ENCODE results near the gene YEATS2. TPM values are rescaled to one million over a fixed set of nuclear protein-coding genes. Genes with fewer than 3 reads are reported as not detected.

Gene YEATS2
- polyA plus RNA-seq, 1 experiment, result 38.3 TPM

- ChIA-PET POLR2A (interaction anchor here (0.6 to 0.7 kb wide), 3 partner anchors 14 to 75 kb away, joined by 3 to 7 read pairs (median 4); partner anchors contain the start of gene YEATS2), CTCF (interaction anchor here (0.6 to 0.7 kb wide), 2 partner anchors 41 to 1964 kb away, joined by 4 read pairs; no protein-coding TSS in a partner anchor)
- no peak overlapping the region for H3K4me3 ChIP-seq (ENCODE audit: low read depth, low read length)
- DNase-seq (ENCODE audit: low read depth, low spot score), result no peak
- H3K27me3 ChIP-seq (ENCODE audit: control insufficient read depth, insufficient read depth, low read length), result no peaks in the 10 kb centered on the region
- H3K27ac ChIP-seq (ENCODE audit: low read depth, low read length), result no peak overlapping the region
- H3K9me3 ChIP-seq (ENCODE audit: control insufficient read depth, insufficient read depth, low read length), result no peaks in the 10 kb centered on the region
- TF ChIP-seq CTCF (IDR thresholded peaks at IDR 0.05; ENCODE audit: low read depth, low read length), result no peak
Observed at GRCh38 chr3:183711516-183711915, 13.9 kb downstream of the YEATS2 start.

GRCh38 chr3:183714622-183715021 is 17.0 kb downstream of the YEATS2 start:
- no peak for TF ChIP-seq CTCF (IDR thresholded peaks at IDR 0.05; ENCODE audit: low read depth, low read length)
- Histone ChIP-seq H3K27ac (ENCODE audit: low read depth, low read length) (no peak overlapping the region), H3K4me3 (ENCODE audit: low read depth, low read length) (no peak overlapping the region), H3K9me3 (ENCODE audit: control insufficient read depth, insufficient read depth, low read length) (no peaks in the 10 kb centered on the region), H3K27me3 (ENCODE audit: control insufficient read depth, insufficient read depth, low read length) (no peaks in the 10 kb centered on the region)
- ChIA-PET POLR2A (no interaction called here), CTCF (no interaction called here)
- DNase-seq (ENCODE audit: low read depth, low spot score), result no peak

- no peaks in the 10 kb centered on the region for H3K27me3 ChIP-seq (ENCODE audit: control insufficient read depth, insufficient read depth, low read length)
- CTCF ChIA-PET, result interaction anchor here (0.6 to 1.2 kb wide), 2 partner anchors 250 to 803 kb away, joined by 3 to 4 read pairs; no protein-coding TSS in a partner anchor
Observed at GRCh38 chr3:183718012-183718411, 20.4 kb downstream of the YEATS2 start.

GRCh38 chr3:183725387-183725786 is 27.8 kb downstream of the YEATS2 start:
- ChIA-PET POLR2A (interaction anchor here (0.6 kb wide), 1 partner anchor 55 kb away, joined by 4 read pairs; no protein-coding TSS in a partner anchor), CTCF (interaction anchor here (1.3 kb wide), 1 partner anchor 10 kb away, joined by 8 read pairs; no protein-coding TSS in a partner anchor)
- DNase-seq (ENCODE audit: low read depth, low spot score), result no peak
- no peak overlapping the region for H3K27ac ChIP-seq (ENCODE audit: low read depth, low read length)
- H3K27me3 ChIP-seq (ENCODE audit: control insufficient read depth, insufficient read depth, low read length), result no peaks in the 10 kb centered on the region
- no peak overlapping the region for H3K4me3 ChIP-seq (ENCODE audit: low read depth, low read length)
- H3K9me3 ChIP-seq (ENCODE audit: control insufficient read depth, insufficient read depth, low read length), result no peaks in the 10 kb centered on the region
- TF ChIP-seq CTCF (IDR thresholded peaks at IDR 0.05; ENCODE audit: low read depth, low read length), result no peak

More at GRCh38 chr3:183718012-183718411, 20.4 kb downstream of the YEATS2 start:
- Histone ChIP-seq H3K27ac (ENCODE audit: low read depth, low read length) (no peak overlapping the region), H3K4me3 (ENCODE audit: low read depth, low read length) (no peak overlapping the region), H3K9me3 (ENCODE audit: control insufficient read depth, insufficient read depth, low read length) (no peaks in the 10 kb centered on the region)
- POLR2A ChIA-PET, result interaction anchor here (0.6 kb wide), 1 partner anchor 696 kb away, joined by 3 read pairs; no protein-coding TSS in a partner anchor
- no peak for DNase-seq (ENCODE audit: low read depth, low spot score)
- no peak for TF ChIP-seq CTCF (IDR thresholded peaks at IDR 0.05; ENCODE audit: low read depth, low read length)

- no peak for TF ChIP-seq CTCF (IDR thresholded peaks at IDR 0.05; ENCODE audit: low read depth, low read length)
- POLR2A ChIA-PET, result no interaction called here
- CTCF ChIA-PET, result no interaction called here
- Histone ChIP-seq H3K4me3 (ENCODE audit: low read depth, low read length) (no peak overlapping the region), H3K27ac (ENCODE audit: low read depth, low read length) (no peak overlapping the region), H3K9me3 (ENCODE audit: control insufficient read depth, insufficient read depth, low read length) (no peaks in the 10 kb centered on the region), H3K27me3 (ENCODE audit: control insufficient read depth, insufficient read depth, low read length) (no peaks in the 10 kb centered on the region)
- no peak for DNase-seq (ENCODE audit: low read depth, low spot score)
Observed at GRCh38 chr3:183728204-183728603, 30.6 kb downstream of the YEATS2 start.

All from AG04450 (cell line).